Endothelial cell of umbilical vein (primary cell): ENCODE measurements around the gene SIGMAR1. TPM values are rescaled to one million over a fixed set of nuclear protein-coding genes. Genes with fewer than 3 reads are reported as not detected.

Experiments used
- BruUV-seq: library from RNA; stranded (reverse); fragments of 400-500 nt; replicated peaks from 2 replicates; lab custom pipeline; 2021; lab: Mats Ljungman, UMichigan
- CTCF ChIA-PET: fragments of 300-600, 350-600 bp; sonication (Branson Sonifier 250); formaldehyde crosslinking; loops from one replicate; lab custom pipeline; 2021; ENCODE audit warnings: antibody characterized with exemption, inconsistent platforms; lab: Charles Lee
- POLR2A ChIA-PET: fragments of 300-600, 350-600 bp; sonication (Branson Sonifier 250); formaldehyde crosslinking; loops from one replicate; lab custom pipeline; 2021; ENCODE audit warnings: antibody characterized with exemption, inconsistent platforms; lab: Charles Lee
- DNase-seq: peaks from one replicate; pipeline ENCODE4 v3.0.0-alpha.2; 2011; ENCODE audit warnings: low read depth, low spot score
- FAIRE-seq: peaks from 2 replicates; lab custom pipeline; 2011; peaks lifted over from hg19 to GRCh38; lab: Jason Lieb, UNC
- H2AFZ ChIP-seq: 2 replicates; pipeline ENCODE4 v1.6.0; 2012; ENCODE audit warnings: low read depth, low read length, control low read depth, inconsistent platforms
- H3K27ac ChIP-seq: 2 replicates; pipeline ENCODE4 v1.5.1; 2011; ENCODE audit warnings: low read depth, mild to moderate bottlenecking, control low read depth, low read length, moderate library complexity; ENCODE audit not compliant: insufficient read depth
- H3K27me3 ChIP-seq, 2 experiments: 2 replicates each; pipeline versions ENCODE4 v1.6.0 to v1.6.1; 2011; ENCODE audit warnings: low read length in 2 of 2, mixed read lengths in 1 of 2; ENCODE audit not compliant: control insufficient read depth in 2 of 2, insufficient read depth in 2 of 2
- H3K36me3 ChIP-seq, 2 experiments: 2 replicates in 1 of 2; 3 replicates in 1 of 2; pipeline ENCODE4 v1.5.1; 2011; ENCODE audit warnings: low read length in 2 of 2, mild to moderate bottlenecking in 1 of 2, moderate library complexity in 1 of 2; ENCODE audit not compliant: control insufficient read depth in 2 of 2, insufficient read depth in 2 of 2; ENCODE audit errors: extremely low read depth in 1 of 2
- H3K4me1 ChIP-seq: 3 replicates; pipeline ENCODE4 v1.5.1; 2011; ENCODE audit warnings: mild to moderate bottlenecking, low read length; ENCODE audit not compliant: control insufficient read depth, insufficient read depth; ENCODE audit errors: extremely low read depth
- H3K4me2 ChIP-seq: 2 replicates; pipeline ENCODE4 v1.6.1; 2011; ENCODE audit warnings: low read length, control low read depth, mixed read lengths; ENCODE audit not compliant: insufficient read depth
- H3K4me3 ChIP-seq, 3 experiments: fragments of 200-600 bp in 1 of 3; sonication (generic), shearing (Covaris generic) in 1 of 3; replicated peaks in 1 of 3; 2 replicates each; pipeline ENCODE4 v1.5.1; 2011 to 2016; ENCODE audit warnings: control low read depth in 3 of 3, low read length in 3 of 3, mild to moderate bottlenecking in 2 of 3, inconsistent platforms in 1 of 3, low read depth in 1 of 3, moderate library complexity in 1 of 3; ENCODE audit not compliant: insufficient read depth in 1 of 3
- H3K79me2 ChIP-seq: 2 replicates; pipeline ENCODE4 v1.6.0; 2012; ENCODE audit warnings: low read length, inconsistent platforms; ENCODE audit not compliant: control insufficient read depth, insufficient read depth
- H3K9ac ChIP-seq: replicated peaks from 2 replicates; pipeline ENCODE3; 2011; ENCODE audit warnings: low read length, control low read depth; ENCODE audit not compliant: insufficient read depth; ENCODE audit errors: extremely low read depth
- H3K9me1 ChIP-seq: replicated peaks from 3 replicates; pipeline ENCODE4 v1.6.0; 2011; ENCODE audit warnings: mild to moderate bottlenecking, low read length; ENCODE audit not compliant: control insufficient read depth, insufficient read depth; ENCODE audit errors: extremely low read depth
- H3K9me3 ChIP-seq: replicated peaks from 2 replicates; pipeline ENCODE4 v1.5.1; 2012; ENCODE audit warnings: low read length, inconsistent platforms; ENCODE audit not compliant: control insufficient read depth, insufficient read depth
- H4K20me1 ChIP-seq: replicated peaks from 2 replicates; pipeline ENCODE3; 2011; ENCODE audit warnings: mild to moderate bottlenecking, low read length; ENCODE audit not compliant: control insufficient read depth, insufficient read depth; ENCODE audit errors: extremely low read depth
- CTCF ChIP-seq, 2 donors: IDR thresholded peaks; 1 replicate in 1 of 2; 2 replicates in 1 of 2; pipeline ENCODE4 v1.5.1; 2011; ENCODE audit warnings: low read length in 2 of 2, mild to moderate bottlenecking in 2 of 2, moderate library complexity in 2 of 2, control low read depth in 1 of 2, inconsistent platforms in 1 of 2, low read depth in 1 of 2; ENCODE audit not compliant: insufficient read depth in 1 of 2; ENCODE audit errors: extremely low read depth in 1 of 2
- EZH2 ChIP-seq: IDR thresholded peaks from 2 replicates; pipeline ENCODE4 v1.6.1; 2012; ENCODE audit warnings: borderline replicate concordance, low read depth, mild to moderate bottlenecking, moderate library complexity, low read length, inconsistent platforms; ENCODE audit not compliant: severe bottlenecking
- FOS ChIP-seq: IDR thresholded peaks from 2 replicates; pipeline ENCODE4 v1.6.1; 2011; ENCODE audit warnings: mild to moderate bottlenecking, low read length, moderate library complexity, borderline replicate concordance; ENCODE audit not compliant: insufficient read depth
- GATA2 ChIP-seq: IDR thresholded peaks from 2 replicates; pipeline ENCODE4 v1.7.0; 2011; ENCODE audit warnings: low read depth, mild to moderate bottlenecking, moderate library complexity, mixed read lengths, low read length; ENCODE audit not compliant: insufficient read length, insufficient read depth
- JUN ChIP-seq: IDR thresholded peaks from 2 replicates; pipeline ENCODE4 v1.6.1; 2011; ENCODE audit warnings: borderline replicate concordance, low read depth; ENCODE audit not compliant: insufficient read length, insufficient read depth
- MAX ChIP-seq: IDR thresholded peaks from 2 replicates; pipeline ENCODE4 v1.6.1; 2011; ENCODE audit not compliant: insufficient read depth, insufficient read length
- MYC ChIP-seq: IDR thresholded peaks from one replicate; pipeline ENCODE4 v1.6.1; 2011; ENCODE audit warnings: mild to moderate bottlenecking, low read depth, low read length
- POLR2A ChIP-seq: IDR thresholded peaks from 2 replicates; pipeline ENCODE4 v1.6.1; 2012; ENCODE audit warnings: low read depth, mild to moderate bottlenecking, control low read depth, low read length
- POLR2AphosphoS5 ChIP-seq: IDR thresholded peaks from 2 replicates; pipeline ENCODE4 v1.6.1; 2012; ENCODE audit warnings: low read depth, mild to moderate bottlenecking, control low read depth, low read length, moderate library complexity; ENCODE audit not compliant: insufficient read depth
- dilution Hi-C: fragments of 300-500 bp; cut with MboI; formaldehyde crosslinking; loops from one replicate; pipeline ENCODE4 v1.15.0; 2019; ENCODE audit warnings: low sequenced_read_pairs; ENCODE audit not compliant: extremely low pct_ligation_motif_present
- intact Hi-C: fragments of 100-400 bp; cut with micrococcal nuclease; formaldehyde crosslinking; loops from one replicate; pipeline ENCODE4 v1.10.0; 2022
- polyA plus RNA-seq, 4 experiments: library from polyadenylated mRNA; depleted of rRNA in 3 of 4; stranded (reverse) in 3 of 4; unstranded in 1 of 4; fragments of >200 nt; gene quantifications; 2 replicates each; pipeline versions ENCODE4 v1.2.1 to v1.2.3, GENCODE V29; 2011 to 2012; ENCODE audit warnings: missing spikeins in 1 of 4
- total RNA-seq: library from RNA; stranded (reverse); gene quantifications from 2 replicates; pipeline ENCODE4 v1.2.3, GENCODE V29; 2021

SIGMAR1 gene
- total and polyA plus RNA-seq, 2 donors (not counting 3 experiments of a cell fraction or from before 2014, with no cell fraction given): 78.4 to 81.2 TPM

GRCh38 chr9:34659592-34660253 lies 22.1 kb upstream of the SIGMAR1 start:
- ChIA-PET CTCF (interaction anchor here (1.0 to 1.4 kb wide), 2 partner anchors 26 to 43 kb away, joined by 3 read pairs; no protein-coding TSS in a partner anchor), POLR2A (no interaction called here)
- H3K27me3 ChIP-seq: no peaks in the 10 kb centered on the region
- H3K79me2 ChIP-seq: no peaks in the 10 kb centered on the region
- intact Hi-C loops: no loop called here
- FAIRE-seq (no peak), DNase-seq (no peak)
- no peaks in the 10 kb centered on the region for H4K20me1 ChIP-seq
- TF ChIP-seq CTCF (IDR thresholded peaks at IDR 0.05; ENCODE audit: extremely low read depth in 1 of 2, insufficient read depth in 1 of 2, low read depth in 1 of 2, low read length in 2 of 2) (no peak), MAX (no peak), FOS (no peak), POLR2A (no peak), JUN (no peak), EZH2 (no peak), POLR2AphosphoS5 (no peak), MYC (no peak), GATA2 (no peak)
- H3K4me3 ChIP-seq: no peak overlapping the region
- H3K27ac ChIP-seq: no peak overlapping the region
- dilution Hi-C loops: no loop called here
- H3K9me3 ChIP-seq: no peaks in the 10 kb centered on the region
- H2AFZ ChIP-seq: no peak overlapping the region
- no peaks in the 10 kb centered on the region for H3K36me3 ChIP-seq
- H3K9ac ChIP-seq: no peak overlapping the region
- no TSS peak for BruUV-seq
- no peaks in the 10 kb centered on the region for H3K9me1 ChIP-seq
- peaks cover 1% of the 10 kb centered on the region for H3K4me1 ChIP-seq
- H3K4me2 ChIP-seq: no peak overlapping the region
